Liver (tissue), 9 donors: ENCODE results near the gene AMZ1. TPM values are rescaled to one million over a fixed set of nuclear protein-coding genes. Genes with fewer than 3 reads are reported as not detected.

Experiments
- DNase-seq: peaks from one replicate; pipeline ENCODE4 v3.0.0-alpha.2; 2017; ENCODE audit warnings: low spot score
- H3K27ac ChIP-seq, 2 donors: one replicate each; pipeline ENCODE4 v1.7.0; 2013; ENCODE audit warnings: inconsistent platforms in 2 of 2, low read length in 2 of 2, control low read depth in 1 of 2, low read depth in 1 of 2, mild to moderate bottlenecking in 1 of 2
- H3K27me3 ChIP-seq, 4 donors: one replicate each; pipeline versions ENCODE4 v1.6.1 to v1.7.0; 2013; ENCODE audit warnings: low read length in 3 of 4, inconsistent platforms in 1 of 4, mild to moderate bottlenecking in 1 of 4, moderate library complexity in 1 of 4; ENCODE audit not compliant: control insufficient read depth in 4 of 4, insufficient read depth in 4 of 4
- H3K36me3 ChIP-seq, 4 donors: one replicate each; pipeline versions ENCODE4 v1.6.1 to v1.7.0; 2013; ENCODE audit warnings: low read length in 3 of 4, mild to moderate bottlenecking in 3 of 4, low read depth in 1 of 4, moderate library complexity in 1 of 4; ENCODE audit not compliant: control insufficient read depth in 4 of 4, insufficient read depth in 3 of 4
- H3K4me1 ChIP-seq, 4 donors: one replicate each; pipeline versions ENCODE4 v1.6.1 to v1.7.0; 2013; ENCODE audit warnings: low read length in 3 of 4, mild to moderate bottlenecking in 3 of 4, moderate library complexity in 1 of 4; ENCODE audit not compliant: control insufficient read depth in 4 of 4, insufficient read depth in 4 of 4
- H3K4me3 ChIP-seq, 3 donors: one replicate each; pipeline versions ENCODE4 v1.6.1 to v1.7.0; 2013; ENCODE audit warnings: low read length in 3 of 3, control low read depth in 1 of 3, low read depth in 1 of 3, mild to moderate bottlenecking in 1 of 3
- H3K9ac ChIP-seq, 2 donors: one replicate each; pipeline ENCODE4 v1.7.0; 2013; ENCODE audit warnings: low read length in 2 of 2, mild to moderate bottlenecking in 2 of 2, moderate library complexity in 2 of 2, control low read depth in 1 of 2, low read depth in 1 of 2
- H3K9me3 ChIP-seq, 4 donors: one replicate each; pipeline versions ENCODE4 v1.6.1 to v1.7.0; 2013; ENCODE audit warnings: low read length in 3 of 4; ENCODE audit not compliant: control insufficient read depth in 4 of 4
- ATF3 ChIP-seq: IDR thresholded peaks from 2 replicates; pipeline ENCODE4 v1.6.1; 2016; ENCODE audit warnings: antibody characterized with exemption
- CTCF ChIP-seq: fragments of 150-350 bp; IDR thresholded peaks from 2 replicates; pipeline ENCODE4 v1.5.1; 2017; ENCODE audit warnings: improper control_type of control experiment, low read depth, low read length; ENCODE audit not compliant: missing input control
- EGR1 ChIP-seq, 2 donors: IDR thresholded peaks; 2 replicates each; pipeline ENCODE4 v1.6.1; 2016 to 2018; ENCODE audit warnings: antibody characterized with exemption in 2 of 2, low read depth in 2 of 2
- HNF4G ChIP-seq: IDR thresholded peaks from 2 replicates; pipeline ENCODE4 v1.6.1; 2016; ENCODE audit warnings: antibody characterized with exemption
- JUND ChIP-seq, 2 donors: IDR thresholded peaks; 2 replicates each; pipeline ENCODE4 v1.6.1; 2016; ENCODE audit warnings: antibody characterized with exemption in 2 of 2
- REST ChIP-seq: IDR thresholded peaks from 2 replicates; pipeline ENCODE4 v1.6.1; 2016; ENCODE audit warnings: antibody characterized with exemption, mild to moderate bottlenecking
- TAF1 ChIP-seq: conservative IDR thresholded peaks from 2 replicates; pipeline ENCODE4 v1.6.1; 2016; ENCODE audit warnings: antibody characterized with exemption, mild to moderate bottlenecking
- ZBTB33 ChIP-seq: IDR thresholded peaks from 2 replicates; pipeline ENCODE4 v1.6.1; 2016; ENCODE audit warnings: antibody characterized with exemption
- WGBS: extraction: QIAGEN DNeasy Blood & Tissue Kit; methylation state at CpG from one replicate; pipeline ENCODE4 v1.1.7; 2013; 5-methylcytosine and 5-hydroxymethylcytosine counted together
- polyA plus RNA-seq, 2 donors: library from polyadenylated mRNA; stranded (reverse) in 1 of 2; unstranded in 1 of 2; fragments of 200-250 nt in 1 of 2; fragments of >200 nt in 1 of 2; fragmentation: Nextera tagmentation in 1 of 2; extraction: Ambion mirVana in 1 of 2; gene quantifications; one replicate each; pipeline versions ENCODE4 v1.2.1 to v1.2.3, GENCODE V29; 2013 to 2015
- total RNA-seq, 2 donors: library from RNA; depleted of rRNA; stranded (reverse); fragments of >200 nt; gene quantifications; one replicate each; pipeline ENCODE4 v1.2.3, GENCODE V29; 2014
- donor health status: healthy.
- donor health status: healthy.
- donor health status: healthy.
- donor health status: healthy.
- donor health status: healthy.

AMZ1 gene
- total and polyA plus RNA-seq, 4 donors, result 0.10 to 1.3 (median 1.1) TPM; not detected in 1

- no peak for TF ChIP-seq REST
- TF ChIP-seq JUND (IDR thresholded peaks at IDR 0.05), result no peak
- no peak for TF ChIP-seq EGR1 (IDR thresholded peaks at IDR 0.05; ENCODE audit: low read depth in 2 of 2)
- TF ChIP-seq HNF4G, result no peak
These were observed 3.5 kb upstream of the AMZ1 start (continued) for GRCh38 chr7:2684501-2684900.

- Histone ChIP-seq H3K27me3 (peaks cover 0 to 2% (median 0%) of the 10 kb centered on the region in 4 donors), H3K4me3 (no peak overlapping the region), H3K9me3 (no peaks in the 10 kb centered on the region), H3K9ac (no peak overlapping the region), H3K27ac (no peak overlapping the region), H3K36me3 (no peaks in the 10 kb centered on the region), H3K4me1 (peaks cover 2 to 13% (median 5%) of the 10 kb centered on the region in 4 donors)
- 91% methylated on average over 14 of the region's 14 CpGs for WGBS
- TF ChIP-seq CTCF, result no peak
- TF ChIP-seq JUND (IDR thresholded peaks at IDR 0.05), result no peak
- TF ChIP-seq ZBTB33, result no peak
- no peak for TF ChIP-seq ATF3
- no peak for DNase-seq
These were observed 1.9 kb upstream of the AMZ1 start for GRCh38 chr7:2686101-2686500.

GRCh38 chr7:2687338-2687869, 598 bp upstream of the AMZ1 start:
- TF ChIP-seq ATF3, result no peak
- no peak for TF ChIP-seq EGR1 (IDR thresholded peaks at IDR 0.05; ENCODE audit: low read depth in 2 of 2)
- no peak for TF ChIP-seq TAF1
- Histone ChIP-seq H3K36me3 (no peaks in the 10 kb centered on the region), H3K9ac (no peak overlapping the region), H3K9me3 (no peaks in the 10 kb centered on the region), H3K4me3 (no peak overlapping the region), H3K27ac (no peak overlapping the region), H3K4me1 (peaks cover 2 to 13% (median 5%) of the 10 kb centered on the region in 4 donors), H3K27me3 (peaks cover 0 to 2% (median 0%) of the 10 kb centered on the region in 4 donors)
- 55% methylated on average over 17 of the region's 17 CpGs for WGBS
- DNase-seq, result no peak
